Measurements from ENCODE around the gene FAM177A1. TPM values are rescaled to one million over a fixed set of nuclear protein-coding genes. Genes with fewer than 3 reads are reported as not detected.

Gene FAM177A1
- total and polyA plus RNA-seq, 2 of the 13 experiments (the other 11 are each of a cell fraction or from before 2014, with no cell fraction given) = 72.9 to 119 TPM

- TF ChIP-seq ETS1 (CRISPR knock-in tag; IDR thresholded peaks at IDR 0.05) (peak; percentile 87), ZNF746 (CRISPR knock-in tag; IDR thresholded peaks at IDR 0.05) (peak; percentile 93), ZNF724P (CRISPR knock-in tag; IDR thresholded peaks at IDR 0.05; ENCODE audit: borderline replicate concordance) (peak; percentile 95; the same call in 1 of the 2 replicates), ZSCAN25 (CRISPR knock-in tag; IDR thresholded peaks at IDR 0.05) (peak; percentile 99), ZNF18 (CRISPR knock-in tag; IDR thresholded peaks at IDR 0.05; ENCODE audit: insufficient replicate concordance) (peak; percentile 98), PAWR (CRISPR knock-in tag; IDR thresholded peaks at IDR 0.05; ENCODE audit: borderline replicate concordance) (no peak; the same call in 1 of the 2 replicates), ZNF414 (CRISPR knock-in tag; IDR thresholded peaks at IDR 0.05) (peak; percentile 95), SKI (IDR thresholded peaks at IDR 0.05; ENCODE audit: partially characterized antibody) (peak; percentile 70), HNRNPK (IDR thresholded peaks at IDR 0.05; ENCODE audit: low read depth, low read length, poor library complexity, severe bottlenecking) (no peak), GLMP (CRISPR knock-in tag; IDR thresholded peaks at IDR 0.05; ENCODE audit: borderline replicate concordance) (no peak), ZNF879 (CRISPR knock-in tag; IDR thresholded peaks at IDR 0.05) (no peak; the same call in 1 of the 2 replicates), CENPBD1 (CRISPR knock-in tag; IDR thresholded peaks at IDR 0.05; ENCODE audit: borderline replicate concordance, low read depth) (peak; percentile 96; the same call in 1 of the 2 replicates), EHMT2 (IDR thresholded peaks at IDR 0.05; ENCODE audit: borderline replicate concordance, low read depth, low read length) (peak; percentile 97), ETV6 (CRISPR knock-in tag; conservative IDR thresholded peaks at IDR 0.05) (peak; percentile 86), TEAD3 (CRISPR knock-in tag; optimal IDR thresholded peaks at IDR 0.05; ENCODE audit: borderline replicate concordance) (peak; percentile 77), RFXAP (CRISPR knock-in tag; IDR thresholded peaks at IDR 0.05; ENCODE audit: borderline replicate concordance) (peak; percentile 96), ZNF891 (CRISPR knock-in tag; IDR thresholded peaks at IDR 0.05) (peak; percentile 99), ZNF850 (CRISPR knock-in tag; conservative IDR thresholded peaks at IDR 0.05) (no peak; the same call in 1 of the 2 replicates), MTA1 (CRISPR knock-in tag; IDR thresholded peaks at IDR 0.05; ENCODE audit: borderline replicate concordance) (peak; percentile 68), FOXC1 (CRISPR knock-in tag; IDR thresholded peaks at IDR 0.05; ENCODE audit: borderline replicate concordance) (peak; percentile 99), CBX2 (IDR thresholded peaks at IDR 0.05; ENCODE audit: low read depth, low read length) (peak; percentile 72; the same call in 1 of the 2 replicates), CBX2 (CRISPR knock-in tag; IDR thresholded peaks at IDR 0.05; ENCODE audit: low read depth) (no peak; the same call in 1 of the 2 replicates), E2F5 (CRISPR knock-in tag; conservative IDR thresholded peaks at IDR 0.05) (peak; percentile 88)
Observed at GRCh38 chr14:35121887-35122695, 76.0 kb downstream of the FAM177A1 start, which contains the start of the genes PPP2R3C and PRORP (continued).
